Endometrium (tissue), 2 donors: ENCODE results near the gene USP32.

Experiments
- FAIRE-seq: peaks from 2 replicates; lab custom pipeline; 2012; peaks lifted over from hg19 to GRCh38; lab: Jason Lieb, UNC
- donor health status: control.
- donor health status: control.

The USP32 gene

GRCh38 chr17:60171753-60172079, 220.2 kb downstream of the USP32 start:
- FAIRE-seq: no peak

- no peak for FAIRE-seq
These were observed 220.8 kb downstream of the USP32 start for GRCh38 chr17:60170835-60171752.

- FAIRE-seq: no peak
These were observed 221.8 kb downstream of the USP32 start for GRCh38 chr17:60169921-60170817.

- no peak for FAIRE-seq
These were observed 223.3 kb downstream of the USP32 start for GRCh38 chr17:60168654-60169053.

- no peak for FAIRE-seq
These were observed 224.7 kb downstream of the USP32 start for GRCh38 chr17:60167065-60167741.

- no peak for FAIRE-seq
These were observed 226.0 kb downstream of the USP32 start for GRCh38 chr17:60165971-60166370.

- no peak for FAIRE-seq
These were observed 226.7 kb downstream of the USP32 start for GRCh38 chr17:60165223-60165622.

- FAIRE-seq: no peak
These were observed 227.2 kb downstream of the USP32 start for GRCh38 chr17:60164697-60165096.

- FAIRE-seq: no peak
These were observed 227.8 kb downstream of the USP32 start for GRCh38 chr17:60164164-60164563.

- FAIRE-seq: no peak
These were observed 228.7 kb downstream of the USP32 start for GRCh38 chr17:60163108-60163784.

GRCh38 chr17:60161598-60162330, 230.2 kb downstream of the USP32 start:
- no peak for FAIRE-seq

GRCh38 chr17:60160829-60161501, 231.0 kb downstream of the USP32 start:
- FAIRE-seq: no peak

GRCh38 chr17:60159479-60159866, 232.5 kb downstream of the USP32 start:
- no peak for FAIRE-seq

GRCh38 chr17:60158751-60159478, 233.0 kb downstream of the USP32 start:
- no peak for FAIRE-seq

- no peak for FAIRE-seq
These were observed 234.4 kb downstream of the USP32 start for GRCh38 chr17:60157487-60158040.

- no peak for FAIRE-seq
These were observed 235.2 kb downstream of the USP32 start for GRCh38 chr17:60156746-60157145.

- FAIRE-seq: no peak
These were observed 236.1 kb downstream of the USP32 start for GRCh38 chr17:60155815-60156214.

- no peak for FAIRE-seq
These were observed 236.5 kb downstream of the USP32 start for GRCh38 chr17:60155427-60155814.

GRCh38 chr17:60154616-60155426, 237.1 kb downstream of the USP32 start:
- no peak for FAIRE-seq
